K562 (cell line): Measurements from ENCODE around the gene HSFX3.

Experiments used
- CREB1 ChIP-seq, 2 experiments: sonication (generic) in 1 of 2; formaldehyde crosslinking in 1 of 2; IDR thresholded peaks; 2 replicates each; pipeline versions ENCODE4 v1.6.1 to v1.8.0; 2012 to 2022; ENCODE audit warnings: inconsistent platforms in 1 of 2, mild to moderate bottlenecking in 1 of 2, missing genetic modification reagents in 1 of 2, moderate library complexity in 1 of 2
- CTCF ChIP-seq, 3 experiments: IDR thresholded peaks in 2 of 3; conservative IDR thresholded peaks in 1 of 3; 2 replicates each; pipeline ENCODE4 v1.5.1; 2011 to 2012; ENCODE audit warnings: low read length in 3 of 3, mild to moderate bottlenecking in 3 of 3, control low read depth in 2 of 3, improper control_type of control experiment in 1 of 3, inconsistent platforms in 1 of 3, low read depth in 1 of 3, mixed read lengths in 1 of 3, moderate library complexity in 1 of 3; ENCODE audit not compliant: insufficient read depth in 2 of 3
- EP300 ChIP-seq: IDR thresholded peaks from 2 replicates; pipeline ENCODE4 v1.6.1; 2012; ENCODE audit warnings: low read length, improper control_type of control experiment
- ESRRA ChIP-seq: fragments of 450-650 bp; IDR thresholded peaks from 2 replicates; pipeline ENCODE4 v1.6.1; 2014; ENCODE audit warnings: low read depth, mild to moderate bottlenecking, moderate library complexity, borderline replicate concordance
- EZH2 ChIP-seq: IDR thresholded peaks from 2 replicates; pipeline ENCODE4 v1.6.1; 2012; ENCODE audit warnings: low read depth, mild to moderate bottlenecking, inconsistent platforms, low read length, borderline replicate concordance
- HNRNPLL ChIP-seq: fragments of 200-400 bp; formaldehyde crosslinking; IDR thresholded peaks from 2 replicates; pipeline ENCODE4 v1.6.1; 2017; ENCODE audit warnings: low read length, low read depth, mild to moderate bottlenecking; ENCODE audit not compliant: poor library complexity, severe bottlenecking
- POLR2A ChIP-seq: fragments of 450-650 bp; conservative IDR thresholded peaks from 2 replicates; pipeline ENCODE4 v1.6.1; 2016
- SIN3B ChIP-seq: fragments of 450-650 bp; IDR thresholded peaks from 2 replicates; pipeline ENCODE4 v1.6.1; 2017; ENCODE audit warnings: low read depth, mild to moderate bottlenecking, moderate library complexity
- TFE3 ChIP-seq: fragments of 450-650 bp; formaldehyde crosslinking; IDR thresholded peaks from 2 replicates; pipeline ENCODE4 v1.4.0; 2020; ENCODE audit warnings: mild to moderate bottlenecking, mixed read lengths
- ZKSCAN8 ChIP-seq: fragments of 200-800 bp; sonication (Bioruptor generic); IDR thresholded peaks from 2 replicates; pipeline ENCODE4 v1.6.1; 2016; ENCODE audit warnings: missing genetic modification characterization, missing compliant biosample characterization
- ZNF407 ChIP-seq: fragments of 450-650 bp; IDR thresholded peaks from 2 replicates; pipeline ENCODE4 v1.6.1; 2016; ENCODE audit warnings: low read depth

- TF ChIP-seq ESRRA (no peak), ZKSCAN8 (CRISPR knock-in tag) (no peak), TFE3 (CRISPR knock-in tag) (no peak), EP300 (no peak), EZH2 (no peak), CTCF (IDR thresholded peaks at IDR 0.05 in 2 of 3, conservative IDR thresholded peaks at IDR 0.05 in 1 of 3; ENCODE audit: insufficient read depth in 2 of 3, low read depth in 1 of 3, low read length in 3 of 3) (no peak), CREB1 (IDR thresholded peaks at IDR 0.05) (no peak), CREB1 (CRISPR knock-in tag; IDR thresholded peaks at IDR 0.05) (no peak), SIN3B (no peak), ZNF407 (no peak), HNRNPLL (no peak), POLR2A (no peak)
Observed at GRCh38 chrX:149518236-149518635, 31.5 kb downstream of the HSFX3 start.
